Amniotic epithelial cell (primary cell): Measurements from ENCODE around the gene KRT17.
A peak's percentile ranks its signal among the peaks of the same experiment; 100 is the strongest.
"Not testable (repeated sequence)": the region's sequence is repeated elsewhere in the genome, so short reads cannot be mapped to it uniquely, and the experiment has no call there.

Source experiments
- DNase-seq: peaks from one replicate; pipeline ENCODE4 v3.0.0-alpha.2; 2010; ENCODE audit warnings: low read depth

The KRT17 gene

GRCh38 chr17:41592601-41593305 is 31.6 kb downstream of the KRT17 start:
- no peak for DNase-seq

DNA sequence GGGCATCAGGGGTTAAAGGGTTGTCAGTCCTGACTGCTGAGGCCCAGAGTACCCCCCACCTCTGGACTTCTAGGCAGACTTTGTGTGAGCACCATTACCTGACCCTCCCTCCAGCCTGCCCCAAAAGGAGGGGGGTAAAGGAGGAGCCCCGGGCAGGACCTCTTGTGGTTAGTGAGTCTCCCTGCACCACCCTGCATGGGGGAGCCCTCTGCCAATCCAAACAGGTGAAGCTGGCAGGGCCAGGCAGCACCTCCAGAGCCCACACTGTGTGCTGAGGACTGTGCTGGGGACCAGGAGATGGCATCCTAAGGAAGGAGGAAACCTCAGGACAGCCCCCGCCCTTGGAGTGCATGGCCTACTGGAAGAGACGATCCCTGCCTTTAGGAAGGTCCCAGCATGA is 35.1 kb downstream of the KRT17 start:
- DNase-seq = no peak

DNA sequence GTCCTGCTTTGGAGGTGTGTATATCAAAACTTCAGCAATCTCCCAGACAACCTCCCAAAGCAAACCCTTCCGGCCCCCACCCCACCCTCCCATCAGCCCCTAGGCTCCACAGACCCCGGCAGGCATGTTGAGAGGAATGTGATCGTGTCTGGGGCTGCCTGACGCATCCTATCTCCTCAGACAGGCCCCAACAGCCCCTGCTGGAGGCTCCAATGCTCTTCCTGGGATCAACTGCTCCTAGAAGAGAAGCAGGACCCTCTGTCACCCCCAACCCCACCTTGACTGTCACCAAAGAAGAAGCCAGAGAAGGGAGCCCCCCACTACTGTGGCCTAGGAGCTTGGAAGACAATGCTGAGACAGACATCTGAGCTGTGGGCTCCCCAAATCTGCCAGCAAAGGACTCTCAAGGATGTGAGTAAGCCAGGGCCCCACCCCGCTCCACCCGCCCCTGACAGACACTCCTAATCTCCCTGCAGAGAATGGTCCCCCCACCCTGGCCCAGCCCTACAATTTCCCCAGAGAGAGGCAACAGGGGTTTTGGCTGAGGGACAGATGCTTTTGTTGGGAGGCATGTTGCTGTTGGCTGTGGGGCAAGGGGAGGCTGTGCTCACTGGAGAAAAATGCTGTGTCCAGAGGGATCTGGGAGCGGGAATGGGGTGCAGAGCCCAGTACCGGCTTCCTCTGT is 36.1 kb downstream of the KRT17 start:
- DNase-seq = no peak

- DNase-seq = no peak
Measured at GRCh38 chr17:41586863-41587495, 37.4 kb downstream of the KRT17 start, which contains the start of gene KRT14. Gene KRT14, minus strand, starts transcription at chr17:41586895. Its CDS starts 61 bp downstream, at chr17:41586834.

- no peak for DNase-seq
Measured at GRCh38 chr17:41585301-41586056, 38.9 kb downstream of the KRT17 start.

GRCh38 chr17:41584331-41584927 is 39.9 kb downstream of the KRT17 start:
- DNase-seq = not testable (repeated sequence)

DNA sequence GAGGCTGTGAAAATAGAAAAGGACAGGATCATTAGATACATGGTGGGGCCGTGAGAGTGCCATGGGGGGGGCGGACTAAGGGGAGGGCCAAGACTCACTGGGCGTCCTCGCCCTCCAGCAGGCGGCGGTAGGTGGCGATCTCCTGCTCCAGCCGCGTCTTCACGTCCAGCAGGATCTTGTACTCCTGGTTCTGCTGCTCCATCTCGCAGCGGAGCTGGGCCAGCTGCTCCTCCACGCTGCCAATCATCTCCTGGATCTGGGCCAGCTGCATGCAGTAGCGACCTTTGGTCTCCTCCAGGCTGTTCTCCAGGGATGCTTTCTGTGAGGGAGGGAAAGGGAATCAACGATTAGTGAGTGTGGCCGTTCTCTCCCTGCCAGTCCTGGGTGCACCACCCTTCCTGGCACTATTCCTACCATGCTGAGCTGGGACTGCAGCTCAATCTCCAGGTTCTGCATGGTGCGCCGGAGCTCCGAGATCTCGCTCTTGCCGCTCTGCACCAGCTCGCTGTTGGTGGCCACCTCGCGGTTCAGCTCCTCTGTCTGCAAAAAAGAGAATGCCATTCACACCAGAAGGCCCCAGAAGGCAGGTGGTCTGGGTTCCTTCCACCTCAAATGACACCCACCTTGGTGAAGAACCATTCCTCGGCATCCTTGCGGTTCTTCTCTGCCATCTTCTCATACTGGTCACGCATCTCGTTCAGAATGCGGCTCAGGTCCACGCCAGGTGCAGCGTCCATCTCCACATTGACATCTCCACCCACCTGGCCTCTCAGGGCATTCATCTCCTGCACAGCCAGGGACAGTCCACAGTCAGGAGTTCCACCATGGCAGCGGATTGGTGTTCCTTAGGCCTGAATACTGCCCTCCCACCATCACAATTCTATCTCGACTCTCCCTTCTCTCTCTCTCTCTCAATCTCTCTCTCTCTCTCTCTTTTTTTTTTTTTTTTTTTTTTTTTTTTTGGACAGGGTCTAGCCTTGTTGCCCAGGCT is 40.9 kb downstream of the KRT17 start:
- DNase-seq = no peak

DNA sequence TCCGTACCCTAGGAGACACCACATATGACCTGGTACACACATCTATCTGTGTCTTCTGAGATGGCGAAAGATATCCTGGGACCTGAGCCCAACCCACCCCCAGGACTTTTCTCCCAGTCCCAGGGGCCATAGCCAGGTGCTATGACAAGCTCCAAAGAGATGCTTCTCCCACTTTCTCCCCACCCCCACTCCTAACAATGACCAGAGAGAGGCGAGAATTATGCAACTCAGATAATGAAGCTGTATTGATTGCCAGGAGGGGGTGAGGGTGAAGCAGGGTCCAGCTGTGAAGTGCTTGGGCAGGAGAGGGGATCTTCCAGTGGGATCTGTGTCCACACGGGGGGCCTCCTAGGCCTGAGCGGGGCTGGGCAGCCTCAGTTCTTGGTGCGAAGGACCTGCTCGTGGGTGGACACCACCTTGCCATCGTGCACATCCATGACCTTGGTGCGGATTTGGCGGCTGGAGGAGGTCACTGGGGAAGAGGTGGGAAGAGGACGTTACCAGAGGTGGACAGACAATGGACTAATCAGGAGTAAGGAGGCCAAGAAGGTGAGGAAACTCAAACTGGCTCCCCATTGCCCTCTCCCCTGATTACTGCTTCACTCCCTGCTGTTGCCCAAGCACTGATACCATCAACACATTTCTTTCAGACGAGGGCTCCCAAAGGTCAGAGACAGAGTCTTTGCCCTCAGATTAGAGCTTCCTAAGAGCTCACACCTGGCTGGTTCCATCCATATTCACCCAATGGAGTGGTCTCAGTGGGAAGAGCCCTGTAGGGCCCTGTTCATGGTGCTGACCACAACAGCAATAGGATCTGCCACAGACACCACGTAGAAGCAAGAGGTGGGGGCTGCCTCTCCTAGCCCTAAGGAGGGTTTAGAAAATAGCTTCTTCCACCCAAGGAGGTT is 42.1 kb downstream of the KRT17 start:
- not testable (repeated sequence) for DNase-seq

GRCh38 chr17:41581366-41582060 is 42.9 kb downstream of the KRT17 start:
- no peak for DNase-seq

DNA sequence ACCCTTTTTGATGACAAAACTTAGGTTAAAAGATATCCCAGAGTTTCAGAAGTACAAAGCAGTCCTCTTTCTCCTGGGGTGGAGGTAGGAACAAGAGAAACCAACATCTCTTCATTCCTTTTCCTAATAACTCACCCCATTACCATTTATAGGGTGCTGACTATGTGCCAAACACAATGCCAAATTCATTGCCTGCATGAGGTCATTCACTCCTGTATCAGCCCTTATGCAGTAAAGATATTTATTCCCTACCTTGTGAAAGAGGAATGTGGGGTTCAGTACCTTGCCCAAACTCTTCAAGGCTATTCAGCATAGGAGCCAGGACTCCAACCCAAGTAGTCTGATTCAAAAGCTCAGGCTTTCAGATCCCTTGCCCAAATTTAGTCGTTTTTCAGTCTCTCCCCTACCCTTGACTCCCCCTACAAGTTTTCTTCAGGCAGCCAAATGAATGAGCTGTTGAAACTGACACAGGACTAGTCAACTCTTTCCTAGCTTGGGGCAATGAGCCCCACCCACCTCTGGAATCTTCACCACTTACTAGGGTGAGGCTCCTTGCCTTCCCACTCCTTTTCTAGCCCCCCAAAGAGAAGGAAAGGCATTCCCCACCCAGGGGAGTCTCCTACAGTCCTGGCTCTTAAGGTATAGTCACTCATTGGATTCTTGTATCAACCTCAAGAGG is 43.5 kb downstream of the KRT17 start:
- no peak for DNase-seq

DNA sequence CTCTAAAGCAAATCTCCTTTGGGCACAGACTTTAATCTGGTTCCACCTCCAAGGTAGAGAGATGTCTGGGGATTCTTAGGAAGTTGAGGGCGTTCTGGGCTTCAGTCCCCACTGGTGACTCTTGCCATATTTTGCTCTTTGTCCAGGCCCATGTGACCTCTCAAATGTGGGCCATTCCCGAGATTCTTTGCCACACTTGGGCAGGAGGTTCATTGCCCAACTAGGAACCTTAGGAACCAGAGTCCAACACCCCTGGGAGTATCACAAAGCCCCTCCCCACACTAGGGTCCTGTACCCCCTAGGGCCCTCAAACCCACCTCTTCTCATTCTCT is 44.2 kb downstream of the KRT17 start:
- DNase-seq = no peak

DNA sequence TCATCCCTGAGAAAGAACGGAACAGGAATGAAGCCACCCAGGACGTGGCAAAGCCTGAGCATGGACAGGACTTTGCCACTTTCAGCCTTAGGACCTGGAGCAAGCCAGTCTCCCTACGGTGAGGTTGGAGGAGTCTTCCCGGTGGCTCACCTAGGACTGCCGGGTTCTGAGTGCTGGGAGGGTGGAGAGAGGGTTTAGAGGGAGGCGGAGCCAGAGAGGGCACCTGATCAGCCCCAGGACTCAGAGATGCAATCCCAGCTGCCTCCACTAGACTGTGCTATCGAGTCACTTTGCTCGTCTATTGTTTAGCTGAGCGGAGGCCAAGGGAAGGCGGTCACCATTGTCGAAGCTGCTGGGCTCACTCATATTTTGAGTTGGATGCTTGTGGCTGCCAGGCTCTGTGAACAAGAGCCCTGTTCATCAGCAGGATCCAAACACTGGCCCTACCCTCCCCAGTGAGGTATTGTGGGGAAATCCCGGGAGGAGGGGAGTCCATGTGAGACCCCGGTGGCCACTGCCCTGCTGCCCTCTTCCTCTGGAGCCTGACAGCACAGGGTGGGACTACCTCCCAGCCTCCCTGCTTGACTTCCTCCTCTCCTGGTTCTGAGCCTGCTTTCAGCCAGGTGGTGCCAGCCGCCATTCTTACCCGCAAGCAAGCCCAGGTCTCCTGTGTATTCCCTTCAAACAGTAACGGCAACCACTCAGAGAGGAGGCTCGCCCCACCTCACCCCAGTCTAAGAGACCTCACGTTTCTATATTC is 44.7 kb downstream of the KRT17 start:
- peak; percentile 72 for DNase-seq

DNA sequence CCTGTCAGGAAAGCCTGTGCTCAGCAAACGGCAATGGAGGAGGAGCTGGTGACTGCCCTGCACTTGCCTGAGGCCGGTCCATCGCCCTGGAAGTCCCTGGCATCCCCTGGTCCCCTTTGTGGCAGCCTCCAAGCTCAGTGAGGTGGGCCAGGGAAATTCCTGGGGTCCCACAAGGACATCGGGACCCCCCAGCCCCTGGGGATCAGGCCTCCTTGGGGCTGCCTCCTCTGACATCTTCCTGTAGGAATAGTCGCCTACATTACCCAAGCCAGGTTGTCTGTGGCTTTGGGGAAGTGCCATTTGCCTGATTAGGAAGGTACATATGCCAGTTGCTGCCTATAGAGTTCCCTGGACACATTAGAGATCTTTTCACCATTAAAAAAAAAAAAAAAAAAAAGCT is 45.4 kb downstream of the KRT17 start:
- DNase-seq = no peak

- no peak for DNase-seq
Measured at GRCh38 chr17:41578538-41578937, 45.8 kb downstream of the KRT17 start.

DNA sequence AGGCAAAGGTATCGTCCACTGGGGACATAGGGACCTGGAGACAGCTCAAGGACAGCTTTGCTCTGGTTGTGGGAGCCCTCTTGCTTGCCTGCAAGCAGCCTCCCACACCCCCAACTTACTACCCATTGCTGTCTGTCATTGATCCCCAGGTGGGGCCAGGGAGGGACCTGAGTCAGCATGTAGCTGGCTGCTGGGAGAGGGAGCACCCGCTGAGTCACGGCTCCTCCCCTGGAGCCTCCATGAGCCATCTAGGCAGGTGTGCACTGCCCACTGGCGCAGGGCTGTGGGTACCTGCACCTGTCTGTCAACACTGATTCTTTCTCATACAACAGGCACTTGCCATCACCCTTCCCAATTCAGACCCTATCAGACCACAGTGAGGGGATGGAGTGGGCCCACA is 47.6 kb downstream of the KRT17 start:
- DNase-seq = not testable (repeated sequence)

DNA sequence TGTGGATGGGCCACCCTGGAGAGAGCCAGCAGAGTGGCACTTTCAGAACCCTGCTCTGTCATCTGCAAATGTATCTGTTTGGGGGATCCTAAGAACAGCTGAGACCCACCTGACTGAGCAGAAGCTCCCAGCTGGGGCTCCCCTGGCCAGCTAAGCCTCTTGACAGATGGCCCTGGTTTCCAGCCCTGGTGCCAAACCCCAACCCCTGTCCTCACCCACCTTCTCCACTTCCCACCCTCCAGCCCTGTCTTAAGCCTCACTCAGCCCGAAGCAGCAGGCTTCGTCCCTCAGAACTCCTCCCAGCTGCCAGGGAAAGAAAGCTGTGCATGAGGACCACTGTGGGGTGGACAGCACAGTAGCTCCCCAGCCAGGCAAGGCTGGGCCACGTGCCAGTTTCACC is 49.0 kb downstream of the KRT17 start:
- DNase-seq = no peak

GRCh38 chr17:41571561-41572434 is 52.6 kb downstream of the KRT17 start, which contains the start of gene KRT9:
Gene KRT9, minus strand, starts transcription at chr17:41572059. Its CDS starts 67 bp downstream, at chr17:41571992.
- DNase-seq = no peak
